GM12878 (cell line): ENCODE measurements around the gene MT4. TPM values are rescaled to one million over a fixed set of nuclear protein-coding genes. Genes with fewer than 3 reads are reported as not detected.

Experiments used
- ATAC-seq: fragments of 200-7000 bp; cut with Tn5 transposase; 3 replicates; pipeline ENCODE4 v1.9.1; 2020; ENCODE audit warnings: mild to moderate bottlenecking, moderate library complexity
- BruUV-seq: library from RNA; stranded (reverse); fragments of 400-500 nt; replicated peaks from 2 replicates; lab custom pipeline; 2021; lab: Mats Ljungman, UMichigan
- CTCF ChIA-PET: fragments of 300-600 bp; sonication (Branson Sonifier 250); formaldehyde crosslinking; extraction: SDS; loops from one replicate; lab custom pipeline; 2021; ENCODE audit warnings: inconsistent platforms; lab: Yijun Ruan, JAX
- POLR2A ChIA-PET: fragments of 350-600 bp; formaldehyde crosslinking; extraction: SDS; loops from one replicate; lab custom pipeline; 2021; ENCODE audit warnings: inconsistent platforms; lab: Charles Lee
- RAD21 ChIA-PET: fragments of 300-600 bp; sonication (Branson Sonifier 250); formaldehyde crosslinking; loops from one replicate; lab custom pipeline; 2023; ENCODE audit warnings: antibody characterized with exemption; ENCODE audit not compliant: unreplicated experiment; lab: Charles Lee
- SMC1A ChIA-PET: fragments of 300-600 bp; sonication (Branson Sonifier 250); formaldehyde crosslinking; loops from one replicate; lab custom pipeline; 2023; ENCODE audit not compliant: unreplicated experiment, uncharacterized antibody; lab: Charles Lee
- DNase-seq: peaks from one replicate; pipeline ENCODE4 v3.0.0-alpha.2; 2011; ENCODE audit warnings: low read depth, low spot score
- FAIRE-seq: peaks from 3 replicates; lab custom pipeline; 2011; peaks lifted over from hg19 to GRCh38; lab: Jason Lieb, UNC
- H2AFZ ChIP-seq: 2 replicates; pipeline ENCODE4 v1.6.0; 2011; ENCODE audit warnings: low read depth, low read length, control low read depth; ENCODE audit not compliant: control insufficient read depth
- H3K27ac ChIP-seq: 2 replicates; pipeline ENCODE4 v1.5.1; 2011; ENCODE audit warnings: control low read depth; ENCODE audit not compliant: control insufficient read depth, insufficient read depth
- H3K27me3 ChIP-seq, 2 experiments: replicated peaks in 1 of 2; 2 replicates each; pipeline versions ENCODE4 v1.6.0 to v1.6.1; 2011; ENCODE audit warnings: low read length in 1 of 2; ENCODE audit not compliant: control insufficient read depth in 2 of 2, insufficient read depth in 2 of 2
- H3K36me3 ChIP-seq, 2 experiments: 2 replicates each; pipeline ENCODE4 v1.5.1; 2011; ENCODE audit warnings: low read length in 1 of 2; ENCODE audit not compliant: control insufficient read depth in 2 of 2, insufficient read depth in 2 of 2
- H3K4me1 ChIP-seq: 2 replicates; pipeline ENCODE4 v1.6.1; 2011; ENCODE audit warnings: mild to moderate bottlenecking, low read length, moderate library complexity, mixed read lengths; ENCODE audit not compliant: control insufficient read depth, insufficient read depth
- H3K4me2 ChIP-seq: 2 replicates; pipeline ENCODE4 v1.6.0; 2011; ENCODE audit warnings: control low read depth; ENCODE audit not compliant: control insufficient read depth, insufficient read depth
- H3K4me3 ChIP-seq: fragments of 200-600 bp; sonication (generic); 2 replicates; pipeline ENCODE4 v1.5.1; 2016
- H3K79me2 ChIP-seq: 2 replicates; pipeline ENCODE4 v1.6.0; 2011; ENCODE audit warnings: low read length; ENCODE audit not compliant: control insufficient read depth, insufficient read depth
- H3K9ac ChIP-seq: 2 replicates; pipeline ENCODE4 v1.8.0; 2011; ENCODE audit warnings: low read length, control low read depth, mixed read lengths; ENCODE audit not compliant: control insufficient read depth, insufficient read depth
- H3K9me3 ChIP-seq: replicated peaks from 3 replicates; pipeline ENCODE4 v1.5.1; 2011; ENCODE audit warnings: mild to moderate bottlenecking, low read length; ENCODE audit not compliant: control insufficient read depth, insufficient read depth
- H4K20me1 ChIP-seq: 2 replicates; pipeline ENCODE4 v1.6.0; 2011; ENCODE audit not compliant: control insufficient read depth, insufficient read depth
- BMI1 ChIP-seq: fragments of 450-650 bp; IDR thresholded peaks from 2 replicates; pipeline ENCODE4 v1.6.1; 2016; ENCODE audit warnings: mild to moderate bottlenecking, moderate library complexity, borderline replicate concordance
- CREM ChIP-seq: IDR thresholded peaks from 2 replicates; pipeline ENCODE4 v1.6.1; 2014; ENCODE audit warnings: antibody characterized with exemption, low read depth
- IKZF2 ChIP-seq, 2 experiments: fragments of 450-650 bp; IDR thresholded peaks; 2 replicates each; pipeline ENCODE4 v1.6.1; 2017; ENCODE audit warnings: mild to moderate bottlenecking in 2 of 2, moderate library complexity in 2 of 2
- KLF5 ChIP-seq: fragments of 450-650 bp; IDR thresholded peaks from 2 replicates; pipeline ENCODE4 v1.6.1; 2014; ENCODE audit warnings: mild to moderate bottlenecking; ENCODE audit not compliant: partially characterized antibody
- NFYA ChIP-seq: IDR thresholded peaks from 2 replicates; pipeline ENCODE4 v1.6.1; 2011; ENCODE audit warnings: low read depth, mild to moderate bottlenecking, low read length, improper control_type of control experiment, borderline replicate concordance
- PAX8 ChIP-seq: fragments of 450-650 bp; IDR thresholded peaks from 2 replicates; pipeline ENCODE4 v1.6.1; 2017; ENCODE audit warnings: mild to moderate bottlenecking, moderate library complexity
- POLR2AphosphoS2 ChIP-seq: IDR thresholded peaks from 2 replicates; pipeline ENCODE4 v1.6.1; 2011; ENCODE audit warnings: low read depth, mild to moderate bottlenecking, low read length, improper control_type of control experiment, moderate library complexity
- RBBP5 ChIP-seq: fragments of 200-600 bp; sonication (generic); conservative IDR thresholded peaks from 2 replicates; pipeline ENCODE4 v1.6.1; 2016
- RELA ChIP-seq: fragments of 450-650 bp; IDR thresholded peaks from 2 replicates; pipeline ENCODE4 v1.8.0; 2014; ENCODE audit warnings: borderline replicate concordance; ENCODE audit not compliant: partially characterized antibody
- STAT1 ChIP-seq: fragments of 450-650 bp; conservative IDR thresholded peaks from 2 replicates; pipeline ENCODE4 v1.6.1; 2014; ENCODE audit warnings: antibody characterized with exemption, mild to moderate bottlenecking
- SUPT20H ChIP-seq: IDR thresholded peaks from 2 replicates; pipeline ENCODE4 v1.6.1; 2011; ENCODE audit warnings: low read depth, mild to moderate bottlenecking, low read length, moderate library complexity, borderline replicate concordance; ENCODE audit not compliant: control insufficient read depth
- ZBED1 ChIP-seq: IDR thresholded peaks from 2 replicates; pipeline ENCODE4 v1.6.1; 2016; ENCODE audit warnings: borderline replicate concordance
- WGBS: methylation state at CpG from one replicate; pipeline ENCODE4 v1.1.6; 2016; ENCODE audit warnings: low lambda C conversion rate; ENCODE audit not compliant: insufficient replicate concordance, insufficient coverage; ENCODE audit errors: missing lambda C conversion rate; 5-methylcytosine and 5-hydroxymethylcytosine counted together
- in situ Hi-C: fragments of 300-500 bp; cut with MboI; formaldehyde crosslinking; loops from 9 replicates; pipeline ENCODE4 v1.14.3; 2018; ENCODE audit warnings: mixed read lengths
- intact Hi-C: fragments of 100-400 bp; cut with micrococcal nuclease; formaldehyde crosslinking; loops from one replicate; pipeline ENCODE4 v1.14.2; 2022; ENCODE audit not compliant: unreplicated experiment
- polyA plus RNA-seq, 11 experiments: library from polyadenylated mRNA; depleted of rRNA in 4 of 11; unstranded in 6 of 11; stranded (reverse) in 5 of 11; fragments of >200 nt; fragmentation: Nextera tagmentation in 4 of 11; fragmentation: Illumina TruSeq in 1 of 11; extraction: Ambion mirVana in 4 of 11; extraction: Trizol in 1 of 11; gene quantifications; 1 replicate in 1 of 11; 2 replicates in 10 of 11; pipeline versions ENCODE4 v1.2.1 to v1.2.3, GENCODE V29; 2011 to 2016; ENCODE audit warnings: inconsistent platforms in 2 of 11, missing spikeins in 2 of 11, low read depth in 1 of 11
- total RNA-seq, 4 experiments: library from RNA; depleted of rRNA in 3 of 4; stranded (reverse); fragments of >200 nt in 3 of 4; fragmentation: Illumina TruSeq in 1 of 4; extraction: Trizol in 1 of 4; gene quantifications; 2 replicates each; pipeline versions ENCODE4 v1.2.1 to v1.2.3, GENCODE V29; 2013 to 2021

The MT4 gene
- total and polyA plus RNA-seq, 10 of the 15 experiments (the other 5 are each of a cell fraction or from before 2014, with no cell fraction given), result not detected

DNA sequence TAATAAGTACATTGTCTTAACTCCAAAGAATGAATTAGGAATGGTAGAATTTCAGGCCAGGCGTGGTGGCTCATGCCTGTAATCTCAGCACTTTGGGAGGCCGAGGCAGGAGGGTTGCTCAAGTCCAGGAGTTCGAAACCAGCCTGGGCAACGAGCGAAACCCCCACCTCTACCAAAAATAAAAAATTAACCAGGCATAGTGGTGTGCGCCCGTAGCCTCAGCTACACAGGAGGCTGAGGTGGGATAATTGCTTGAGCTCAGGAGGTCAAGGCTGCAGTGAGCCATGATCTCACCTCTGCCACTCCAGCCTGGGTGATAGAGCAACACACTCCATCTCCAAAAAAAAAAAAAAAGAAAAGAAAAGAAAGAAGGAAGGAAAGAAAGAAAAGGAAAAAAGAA lies 26.5 kb upstream of the MT4 start:
- Histone ChIP-seq H3K9ac (no peak overlapping the region), H3K4me2 (no peak overlapping the region), H3K36me3 (no peaks in the 10 kb centered on the region), H4K20me1 (no peaks in the 10 kb centered on the region), H2AFZ (no peak overlapping the region), H3K79me2 (no peaks in the 10 kb centered on the region), H3K4me3 (no peak overlapping the region), H3K4me1 (no peaks in the 10 kb centered on the region), H3K27me3 (no peaks in the 10 kb centered on the region; a peak in 1 of 4 replicates), H3K9me3 (no peaks in the 10 kb centered on the region; the same call in 2 of the 3 replicates), H3K27ac (no peak overlapping the region)
- in situ Hi-C loops (no loop called here), intact Hi-C loops (no loop called here)
- RAD21 ChIA-PET, result no interaction called here
- POLR2A ChIA-PET, result no interaction called here
- SMC1A ChIA-PET, result interaction anchor here (0.7 kb wide), 1 partner anchor 179 kb away, joined by 3 read pairs; no protein-coding TSS in a partner anchor
- FAIRE-seq, result no peak
- CTCF ChIA-PET, result no interaction called here
- DNase-seq, result no peak
- BruUV-seq, result no TSS peak
- ATAC-seq, result no peak
- 24% methylated on average over 7 of the region's 7 CpGs for WGBS
- no peak for TF ChIP-seq NFYA

DNA sequence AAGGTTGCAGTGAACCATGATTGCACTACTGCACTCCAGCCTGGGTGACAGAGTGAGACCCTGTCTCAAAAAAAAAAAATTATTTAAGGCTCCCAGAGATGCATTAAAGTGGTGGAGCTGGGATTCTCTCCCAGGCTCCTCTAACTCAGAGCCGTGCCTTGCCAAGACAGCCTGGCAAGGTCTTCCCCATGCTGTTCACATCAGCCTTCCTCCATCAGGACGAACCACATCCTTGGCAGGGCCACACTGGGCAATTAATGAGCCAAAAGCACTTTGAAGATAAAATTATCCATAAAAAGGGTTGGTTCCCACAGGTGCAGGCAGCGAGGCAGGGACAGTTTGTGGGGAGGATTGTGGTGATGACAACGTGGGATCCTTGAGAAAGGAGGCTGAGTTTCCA lies 25.2 kb upstream of the MT4 start:
- in situ Hi-C loops (no loop called here), intact Hi-C loops (no loop called here)
- ChIA-PET POLR2A (no interaction called here), SMC1A (interaction anchor here (1.0 kb wide), 1 partner anchor 163 kb away, joined by 3 read pairs; no protein-coding TSS in a partner anchor), CTCF (no interaction called here), RAD21 (no interaction called here)
- no peak for TF ChIP-seq CREM
- TF ChIP-seq PAX8, result no peak
- no peak for TF ChIP-seq KLF5
- no peak for TF ChIP-seq STAT1
- TF ChIP-seq IKZF2 (IDR thresholded peaks at IDR 0.05), result no peak
- TF ChIP-seq ZBED1, result no peak
- no peak for TF ChIP-seq BMI1
- TF ChIP-seq RBBP5, result no peak
- TF ChIP-seq RELA, result no peak
- TF ChIP-seq SUPT20H, result no peak
- TF ChIP-seq POLR2AphosphoS2, result no peak
- Histone ChIP-seq H3K9me3 (no peaks in the 10 kb centered on the region; the same call in 2 of the 3 replicates), H3K36me3 (no peaks in the 10 kb centered on the region), H3K27ac (no peak overlapping the region), H3K4me2 (no peak overlapping the region), H4K20me1 (no peaks in the 10 kb centered on the region), H3K9ac (no peak overlapping the region), H3K27me3 (no peaks in the 10 kb centered on the region; a peak in 1 of 4 replicates), H3K4me3 (no peak overlapping the region), H2AFZ (no peak overlapping the region), H3K79me2 (no peaks in the 10 kb centered on the region), H3K4me1 (no peaks in the 10 kb centered on the region)
- BruUV-seq, result no TSS peak
- DNase-seq, result no peak
- FAIRE-seq, result no peak
- 14% methylated on average over 4 of the region's 4 CpGs for WGBS
- no peak for ATAC-seq
